HepG2 (cell line): ENCODE measurements around the gene CACHD1. TPM values are rescaled to one million over a fixed set of nuclear protein-coding genes. Genes with fewer than 3 reads are reported as not detected.

Source experiments
- ATAC-seq: fragments of 200-7000 bp; cut with Tn5 transposase; 3 replicates; pipeline ENCODE4 v1.9.1; 2020; ENCODE audit warnings: mild to moderate bottlenecking, moderate library complexity
- BruUV-seq: library from RNA; stranded (reverse); fragments of 400-500 nt; replicated peaks from 2 replicates; lab custom pipeline; 2021; lab: Mats Ljungman, UMichigan
- CTCF ChIA-PET: fragments of 300-600 bp; formaldehyde crosslinking; extraction: SDS; loops from one replicate; lab custom pipeline; 2021; ENCODE audit warnings: low total read pairs, inconsistent platforms, low intra/inter-chr PET ratio; lab: Yijun Ruan, JAX
- POLR2A ChIA-PET: fragments of 350-600 bp; sonication (Branson Sonifier 250); formaldehyde crosslinking; loops from one replicate; lab custom pipeline; 2020; ENCODE audit warnings: antibody characterized with exemption, inconsistent platforms; lab: Yijun Ruan, JAX
- DNase-seq: peaks from one replicate; pipeline ENCODE4 v3.0.0-alpha.2; 2015; ENCODE audit warnings: low spot score
- FAIRE-seq: peaks from 3 replicates; lab custom pipeline; 2011; peaks lifted over from hg19 to GRCh38; lab: Jason Lieb, UNC
- H2AFZ ChIP-seq: one replicate; pipeline ENCODE4 v1.6.1; 2011; ENCODE audit warnings: low read length, inconsistent platforms
- H3K27ac ChIP-seq: fragments of 300-600 bp; 3 replicates; pipeline ENCODE4 v1.8.0; 2011; ENCODE audit warnings: mixed run types, mild to moderate bottlenecking, mixed read lengths, low read length, inconsistent platforms; ENCODE audit not compliant: insufficient read depth; ENCODE audit errors: extremely low read length
- H3K27me3 ChIP-seq, 2 experiments: fragments of 200-600 bp in 1 of 2; 2 replicates in 1 of 2; 3 replicates in 1 of 2; pipeline versions ENCODE4 v1.6.0 to v1.8.0; 2011; ENCODE audit warnings: low read length in 2 of 2, mild to moderate bottlenecking in 2 of 2, moderate library complexity in 2 of 2, inconsistent platforms in 1 of 2; ENCODE audit not compliant: insufficient read depth in 2 of 2, control insufficient read depth in 1 of 2
- H3K36me3 ChIP-seq, 2 experiments: fragments of 200-600 bp in 1 of 2; replicated peaks in 1 of 2; 2 replicates in 1 of 2; 3 replicates in 1 of 2; pipeline versions ENCODE4 v1.5.1 to v1.8.0; 2011; ENCODE audit warnings: low read length in 2 of 2, inconsistent platforms in 1 of 2; ENCODE audit not compliant: insufficient read depth in 2 of 2, control insufficient read depth in 1 of 2
- H3K4me1 ChIP-seq: 2 replicates; pipeline ENCODE4 v1.5.1; 2012; ENCODE audit warnings: low read length, inconsistent platforms; ENCODE audit not compliant: insufficient read depth
- H3K4me2 ChIP-seq: 2 replicates; pipeline ENCODE4 v1.6.0; 2011; ENCODE audit warnings: low read depth, low read length, inconsistent platforms
- H3K4me3 ChIP-seq, 3 experiments: fragments of 200-600 bp in 1 of 3; sonication (generic), shearing (Covaris generic) in 1 of 3; replicated peaks in 1 of 3; 2 replicates each; pipeline ENCODE4 v1.5.1; 2011 to 2016; ENCODE audit warnings: low read length in 3 of 3, inconsistent platforms in 2 of 3, low read depth in 2 of 3, mild to moderate bottlenecking in 2 of 3, control low read depth in 1 of 3, mixed read lengths in 1 of 3; ENCODE audit not compliant: insufficient read depth in 1 of 3
- H3K79me2 ChIP-seq: one replicate; pipeline ENCODE4 v1.6.1; 2011; ENCODE audit warnings: low read length, inconsistent platforms; ENCODE audit not compliant: insufficient read depth
- H3K9ac ChIP-seq: 2 replicates; pipeline ENCODE4 v1.6.0; 2011; ENCODE audit warnings: mild to moderate bottlenecking, low read depth, low read length, inconsistent platforms; ENCODE audit not compliant: insufficient read depth
- H3K9me3 ChIP-seq: 2 replicates; pipeline ENCODE4 v1.5.1; 2012; ENCODE audit warnings: mild to moderate bottlenecking, low read length
- H4K20me1 ChIP-seq: 2 replicates; pipeline ENCODE4 v1.6.0; 2011; ENCODE audit warnings: inconsistent platforms, mild to moderate bottlenecking, low read length, moderate library complexity; ENCODE audit not compliant: insufficient read depth
- CBX2 ChIP-seq, 2 experiments: fragments of 200-600 bp in 1 of 2; sonication (generic); formaldehyde crosslinking in 1 of 2; IDR thresholded peaks; 2 replicates each; pipeline versions ENCODE4 v1.7.0 to v1.8.1; 2018 to 2022; ENCODE audit warnings: low read depth in 2 of 2, low read length in 1 of 2, mild to moderate bottlenecking in 1 of 2, missing genetic modification reagents in 1 of 2
- KAT7 ChIP-seq: IDR thresholded peaks from 2 replicates; pipeline ENCODE4 v1.6.1; 2018; ENCODE audit warnings: borderline replicate concordance, missing compliant biosample characterization
- MBD4 ChIP-seq: IDR thresholded peaks from 2 replicates; pipeline ENCODE4 v1.6.1; 2012; ENCODE audit warnings: low read length, inconsistent platforms, borderline replicate concordance
- MXI1 ChIP-seq: IDR thresholded peaks from 3 replicates; pipeline ENCODE4 v1.6.1; 2012; ENCODE audit warnings: low read depth, low read length, inconsistent platforms, borderline replicate concordance
- NFE2 ChIP-seq: sonication (generic); formaldehyde crosslinking; IDR thresholded peaks from 2 replicates; pipeline ENCODE4 v1.4.0; 2020; ENCODE audit warnings: missing genetic modification reagents
- SMAD9 ChIP-seq: sonication (generic); formaldehyde crosslinking; IDR thresholded peaks from 2 replicates; pipeline ENCODE4 v1.5.1; 2020; ENCODE audit warnings: mild to moderate bottlenecking, missing genetic modification reagents
- SMARCE1 ChIP-seq: fragments of 450-650 bp; IDR thresholded peaks from 2 replicates; pipeline ENCODE4 v1.6.1; 2017; ENCODE audit warnings: borderline replicate concordance
- SRF ChIP-seq: IDR thresholded peaks from 2 replicates; pipeline ENCODE4 v1.6.1; 2011; ENCODE audit warnings: mild to moderate bottlenecking, low read depth, low read length, moderate library complexity
- SUZ12 ChIP-seq: fragments of 150-350 bp; IDR thresholded peaks from 2 replicates; pipeline ENCODE4 v1.6.1; 2014; ENCODE audit warnings: low read depth, low read length
- TRIM24 ChIP-seq: sonication (generic); formaldehyde crosslinking; IDR thresholded peaks from 2 replicates; pipeline ENCODE4 v1.8.0; 2022; ENCODE audit warnings: mild to moderate bottlenecking, missing genetic modification reagents
- U2AF1 ChIP-seq: fragments of 200-400 bp; formaldehyde crosslinking; optimal IDR thresholded peaks from 2 replicates; pipeline ENCODE3; 2017; ENCODE audit warnings: mild to moderate bottlenecking, low read depth, low read length
- ZBTB20 ChIP-seq: sonication (generic); formaldehyde crosslinking; IDR thresholded peaks from 2 replicates; pipeline ENCODE4 v1.8.1; 2023; ENCODE audit warnings: missing genetic modification reagents, low read depth, mild to moderate bottlenecking, borderline replicate concordance
- ZNF264 ChIP-seq: sonication (generic); formaldehyde crosslinking; IDR thresholded peaks from 2 replicates; pipeline ENCODE4 v1.4.0; 2020; ENCODE audit warnings: missing genetic modification reagents
- ZNF333 ChIP-seq: sonication (generic); formaldehyde crosslinking; IDR thresholded peaks from 2 replicates; pipeline ENCODE4 v1.4.0; 2020; ENCODE audit warnings: mild to moderate bottlenecking, missing genetic modification reagents, borderline replicate concordance
- ZNF558 ChIP-seq: sonication (generic); formaldehyde crosslinking; IDR thresholded peaks from 2 replicates; pipeline ENCODE4 v1.9.0; 2022; ENCODE audit warnings: mild to moderate bottlenecking, missing genetic modification reagents, borderline replicate concordance
- WGBS: methylation state at CpG from one replicate; pipeline ENCODE4 v1.1.6; 2017; ENCODE audit warnings: low lambda C conversion rate; 5-methylcytosine and 5-hydroxymethylcytosine counted together
- in situ Hi-C: cut with HindIII; loops from 2 replicates; pipeline ENCODE4 v1.10.0; 2017; ENCODE audit warnings: low pct_unique_long_range_greater_than_20kb; ENCODE audit not compliant: extremely low pct_ligation_motif_present
- intact Hi-C: fragments of 100-400 bp; cut with micrococcal nuclease; formaldehyde crosslinking; loops from one replicate; pipeline ENCODE4 v1.10.0; 2022; ENCODE audit not compliant: unreplicated experiment
- polyA plus RNA-seq, 8 experiments: library from polyadenylated mRNA; depleted of rRNA in 3 of 8; stranded (reverse) in 7 of 8; unstranded in 1 of 8; fragments of >200 nt; fragmentation: Illumina TruSeq in 4 of 8; extraction: Trizol in 4 of 8; gene quantifications; 2 replicates each; pipeline versions ENCODE4 v1.2.1 to v1.2.3, GENCODE V29; 2011 to 2016; ENCODE audit warnings: low read depth in 4 of 8, missing spikeins in 1 of 8, mixed read lengths in 1 of 8; ENCODE audit not compliant: insufficient read depth in 1 of 8
- total RNA-seq, 5 experiments: library from RNA; depleted of rRNA; stranded (reverse); fragments of >200 nt; fragmentation: Illumina TruSeq; extraction: Trizol; gene quantifications; 2 replicates each; pipeline ENCODE4 v1.2.3, GENCODE V29; 2016; ENCODE audit warnings: low read depth in 1 of 5
- TF ChIP-seq, protein P1 (sequence below): sonication (generic); formaldehyde crosslinking; IDR thresholded peaks from 2 replicates; pipeline ENCODE4 v1.9.0; 2021; ENCODE audit warnings: missing genetic modification reagents, mild to moderate bottlenecking, borderline replicate concordance
- TF ChIP-seq, protein P2 (sequence below): sonication (generic); formaldehyde crosslinking; IDR thresholded peaks from 2 replicates; pipeline ENCODE4 v1.8.1; 2023; ENCODE audit warnings: mild to moderate bottlenecking, missing genetic modification reagents, borderline replicate concordance

The CACHD1 gene
- total and polyA plus RNA-seq, 2 of the 13 experiments (the other 11 are each of a cell fraction or from before 2014, with no cell fraction given), result 0.11 TPM; not detected in 1

DNA sequence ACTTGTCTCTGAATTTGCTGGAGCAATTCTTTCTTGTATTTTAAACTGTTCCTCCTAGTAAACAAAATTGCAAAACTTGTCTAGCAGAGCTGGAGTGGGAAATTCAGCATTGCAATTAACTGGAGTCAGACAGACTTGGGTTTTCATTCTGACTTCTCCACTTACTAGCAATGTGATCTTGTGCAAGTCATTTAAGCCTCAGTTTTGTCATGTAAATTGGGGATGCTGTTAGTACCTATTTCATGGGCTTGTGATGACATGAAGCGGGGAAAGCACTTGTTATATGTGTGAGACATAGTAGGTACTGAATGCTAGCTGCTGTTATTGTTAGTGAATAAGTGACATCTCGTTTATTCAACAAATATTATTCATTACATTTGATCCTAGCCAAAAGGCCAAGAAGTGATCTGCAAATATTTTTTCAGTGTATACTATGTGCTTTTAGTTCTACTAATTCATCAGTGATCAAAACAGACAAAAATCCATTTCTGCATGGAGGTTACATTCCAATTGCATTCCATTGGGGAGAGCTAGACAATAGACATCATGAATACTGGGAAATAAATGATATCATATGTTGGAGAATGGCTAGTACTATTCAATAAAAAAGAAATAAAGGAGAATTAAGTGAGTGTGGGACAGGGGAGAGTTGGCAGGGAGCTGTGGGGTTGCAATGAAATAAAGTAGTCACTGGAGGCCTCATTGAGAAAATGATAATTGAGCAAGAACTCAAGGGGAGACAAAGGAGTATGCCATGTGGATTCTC is 47.1 kb downstream of the CACHD1 start:
- H3K27me3 ChIP-seq, result peaks cover 0 to 1% of the 10 kb centered on the region in 2 experiments; a peak in 1 of 5 replicates
- DNase-seq (no peak), FAIRE-seq (no peak), ATAC-seq (no peak)
- H2AFZ ChIP-seq, result no peak overlapping the region
- no peaks in the 10 kb centered on the region for H3K79me2 ChIP-seq
- POLR2A ChIA-PET, result no interaction called here
- BruUV-seq, result no TSS peak
- no peak for TF ChIP-seq SUZ12
- TF ChIP-seq ZBTB20 (CRISPR knock-in tag), result no peak
- no peak for TF ChIP-seq U2AF1
- H3K4me2 ChIP-seq, result no peak overlapping the region
- H4K20me1 ChIP-seq, result no peaks in the 10 kb centered on the region
- in situ Hi-C loops (no loop called here), intact Hi-C loops (no loop called here)
- H3K9ac ChIP-seq, result no peak overlapping the region
- CTCF ChIA-PET, result no interaction called here
- no peak overlapping the region for H3K4me3 ChIP-seq
- no peaks in the 10 kb centered on the region for H3K9me3 ChIP-seq
- H3K36me3 ChIP-seq, result no peaks in the 10 kb centered on the region
- H3K27ac ChIP-seq, result no peak overlapping the region
- 6% methylated on average over 2 of the region's 2 CpGs for WGBS
- H3K4me1 ChIP-seq, result no peaks in the 10 kb centered on the region

DNA sequence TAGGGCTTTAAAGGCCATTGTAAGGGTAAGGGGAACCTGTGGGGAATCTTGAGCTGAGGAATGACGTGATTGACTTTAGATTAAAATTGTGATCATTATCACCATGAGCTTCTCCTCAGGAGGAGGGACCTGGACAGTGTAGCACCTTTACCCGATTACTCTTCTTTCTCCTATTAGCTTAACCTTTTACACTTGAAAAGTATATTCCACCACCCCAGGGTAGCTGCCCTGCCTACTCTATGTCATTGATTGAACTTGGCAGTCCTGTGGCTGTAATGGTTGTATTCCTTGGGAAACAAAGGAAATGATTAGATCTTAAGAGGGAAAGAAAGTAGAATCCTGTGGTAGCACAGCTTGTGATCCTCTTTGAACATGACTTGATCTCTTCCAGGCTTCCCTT is 47.7 kb downstream of the CACHD1 start:
- CTCF ChIA-PET, result no interaction called here
- POLR2A ChIA-PET, result no interaction called here
- Histone ChIP-seq H3K27me3 (peaks cover 0 to 1% of the 10 kb centered on the region in 2 experiments; a peak in 1 of 5 replicates), H3K9me3 (no peaks in the 10 kb centered on the region), H3K27ac (no peak overlapping the region), H3K4me1 (no peaks in the 10 kb centered on the region)
- ATAC-seq (no peak), FAIRE-seq (no peak)
- WGBS, result 19% methylated on average over 2 of the region's 2 CpGs
- TF ChIP-seq NFE2 (CRISPR knock-in tag) (no peak), TRIM24 (CRISPR knock-in tag) (no peak), ZNF558 (CRISPR knock-in tag) (no peak), SMAD9 (CRISPR knock-in tag) (no peak), MXI1 (no peak), ZNF333 (CRISPR knock-in tag) (no peak), SRF (no peak), MBD4 (no peak), KAT7 (no peak), ZNF264 (CRISPR knock-in tag) (no peak), SMARCE1 (no peak), CBX2 (IDR thresholded peaks at IDR 0.05; ENCODE audit: low read depth, low read length) (no peak), CBX2 (CRISPR knock-in tag; IDR thresholded peaks at IDR 0.05; ENCODE audit: low read depth) (no peak)
- TF ChIP-seq, protein P1, sequence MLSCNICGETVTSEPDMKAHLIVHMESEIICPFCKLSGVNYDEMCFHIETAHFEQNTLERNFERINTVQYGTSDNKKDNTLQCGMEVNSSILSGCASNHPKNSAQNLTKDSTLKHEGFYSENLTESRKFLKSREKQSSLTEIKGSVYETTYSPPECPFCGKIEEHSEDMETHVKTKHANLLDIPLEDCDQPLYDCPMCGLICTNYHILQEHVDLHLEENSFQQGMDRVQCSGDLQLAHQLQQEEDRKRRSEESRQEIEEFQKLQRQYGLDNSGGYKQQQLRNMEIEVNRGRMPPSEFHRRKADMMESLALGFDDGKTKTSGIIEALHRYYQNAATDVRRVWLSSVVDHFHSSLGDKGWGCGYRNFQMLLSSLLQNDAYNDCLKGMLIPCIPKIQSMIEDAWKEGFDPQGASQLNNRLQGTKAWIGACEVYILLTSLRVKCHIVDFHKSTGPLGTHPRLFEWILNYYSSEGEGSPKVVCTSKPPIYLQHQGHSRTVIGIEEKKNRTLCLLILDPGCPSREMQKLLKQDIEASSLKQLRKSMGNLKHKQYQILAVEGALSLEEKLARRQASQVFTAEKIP (CRISPR knock-in tag), result no peak
- TF ChIP-seq, protein P2, sequence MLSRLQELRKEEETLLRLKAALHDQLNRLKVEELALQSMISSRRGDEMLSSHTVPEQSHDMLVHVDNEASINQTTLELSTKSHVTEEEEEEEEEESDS, result no peak
- TF ChIP-seq, all 625 proteins: peak for 0
- Histone ChIP-seq H4K20me1 (no peaks in the 10 kb centered on the region), H3K9ac (no peak overlapping the region), H3K36me3 (no peaks in the 10 kb centered on the region), H3K79me2 (no peaks in the 10 kb centered on the region), H3K4me3 (no peak overlapping the region), H2AFZ (no peak overlapping the region), H3K4me2 (no peak overlapping the region)
- in situ Hi-C loops, result no loop called here
- BruUV-seq, result no TSS peak
- DNase-seq, result no peak
- intact Hi-C loops, result no loop called here
